H7 (cell line): ENCODE data around the gene ANLN. TPM values are rescaled to one million over a fixed set of nuclear protein-coding genes. Genes with fewer than 3 reads are reported as not detected.

Source experiments
- total RNA-seq: library from RNA; depleted of rRNA; stranded (reverse); fragments of >200 nt; shearing (Covaris generic); gene quantifications from 2 replicates; pipeline ENCODE4 v1.2.3, GENCODE V29; 2014; rRNA removed

The ANLN gene
- total RNA-seq, 1 experiment from 2014 or later: 104 TPM

Other genes starting within 250 kb of the ANLN start
- gene EEPD1, start 236.6 kb upstream of the ANLN start, total RNA-seq: 9.8 and 13.0 TPM in 2 replicates